GM21717 (cell line): ENCODE data around the gene GTF2E1.
"Not testable (repeated sequence)": the region's sequence is repeated elsewhere in the genome, so short reads cannot be mapped to it uniquely, and the experiment has no call there.

Experiments used
- ATAC-seq: cut with Tn5 transposase; IDR thresholded peaks from one replicate; pipeline ENCODE4 v1.9.1; 2021; ENCODE audit warnings: mild to moderate bottlenecking, moderate library complexity; ENCODE audit not compliant: unreplicated experiment

The GTF2E1 gene

DNA sequence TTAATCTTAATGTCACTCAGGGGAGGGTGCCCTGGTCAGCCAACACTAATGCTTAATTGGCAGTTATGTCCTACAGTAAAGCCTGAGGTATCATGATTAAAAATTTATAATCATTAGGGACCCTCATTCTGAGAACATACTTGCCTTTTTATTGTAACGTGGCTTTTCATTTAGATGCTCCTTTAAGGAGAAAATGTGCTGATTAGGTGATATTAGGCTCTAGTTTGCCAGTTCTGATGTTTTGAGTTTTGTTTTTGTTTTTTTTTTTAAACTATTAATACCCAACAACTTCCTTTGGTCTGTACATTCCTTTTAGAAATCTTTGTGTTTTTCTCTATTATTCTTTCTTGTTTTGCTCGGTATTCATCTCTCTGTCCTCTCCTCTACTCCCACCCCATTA lies 10.3 kb downstream of the GTF2E1 start:
- no peak for ATAC-seq

DNA sequence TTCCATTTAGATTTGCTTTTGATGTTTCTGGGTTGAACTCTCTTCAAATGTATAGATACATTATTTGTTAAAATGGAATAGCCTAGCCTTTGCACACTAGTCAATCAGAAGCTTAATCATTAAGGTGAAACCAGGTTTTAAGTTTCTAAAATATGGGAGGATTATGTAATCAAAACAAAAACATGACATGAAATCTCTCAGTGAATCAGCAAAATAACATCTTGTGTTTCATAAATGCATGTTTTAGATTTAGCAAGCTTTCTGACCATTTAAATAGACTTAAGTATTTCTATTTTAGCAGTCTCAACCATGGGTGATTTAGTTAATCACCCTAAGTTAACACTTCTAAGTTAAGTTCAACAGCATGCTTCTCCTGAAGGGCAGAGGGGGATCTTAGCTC lies 11.3 kb downstream of the GTF2E1 start:
- no peak for ATAC-seq

DNA sequence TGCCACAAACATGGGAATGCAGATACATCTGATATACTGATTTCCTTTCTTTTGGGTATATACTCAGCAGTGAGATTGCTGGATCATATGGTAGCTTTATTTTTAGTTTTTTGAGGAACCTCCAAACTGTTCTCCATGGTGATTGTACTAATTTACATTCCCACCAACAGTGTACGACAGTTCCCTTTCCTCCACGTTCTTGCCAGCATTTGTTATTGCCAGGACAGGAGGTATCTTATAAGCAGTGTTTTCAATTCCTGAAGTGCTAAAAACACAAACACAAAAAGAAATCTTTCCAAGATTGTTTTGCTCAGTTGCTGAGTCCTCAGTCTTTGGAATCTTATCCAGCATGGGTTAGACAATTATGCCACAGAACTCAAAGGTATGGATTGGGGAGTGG lies 13.5 kb downstream of the GTF2E1 start:
- no peak for ATAC-seq

DNA sequence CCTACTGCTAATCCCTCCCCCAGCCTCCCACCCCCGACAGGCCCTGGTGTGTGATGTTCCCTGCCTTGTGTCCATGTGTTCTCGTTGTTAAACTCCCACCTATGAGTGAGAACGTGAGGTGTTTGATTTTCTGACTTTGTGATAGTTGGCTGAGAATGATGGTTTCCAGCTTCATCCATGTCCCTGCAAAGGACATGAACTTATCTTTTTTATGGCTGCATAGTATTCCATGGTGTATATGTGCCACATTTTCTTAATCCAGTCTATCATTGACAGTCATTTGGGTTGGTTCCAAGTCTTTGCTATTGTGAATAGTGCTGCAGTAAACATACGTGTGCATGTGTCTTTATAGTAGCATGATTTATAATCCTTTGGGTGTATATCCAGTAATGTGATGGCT lies 16.0 kb downstream of the GTF2E1 start:
- not testable (repeated sequence) for ATAC-seq

DNA sequence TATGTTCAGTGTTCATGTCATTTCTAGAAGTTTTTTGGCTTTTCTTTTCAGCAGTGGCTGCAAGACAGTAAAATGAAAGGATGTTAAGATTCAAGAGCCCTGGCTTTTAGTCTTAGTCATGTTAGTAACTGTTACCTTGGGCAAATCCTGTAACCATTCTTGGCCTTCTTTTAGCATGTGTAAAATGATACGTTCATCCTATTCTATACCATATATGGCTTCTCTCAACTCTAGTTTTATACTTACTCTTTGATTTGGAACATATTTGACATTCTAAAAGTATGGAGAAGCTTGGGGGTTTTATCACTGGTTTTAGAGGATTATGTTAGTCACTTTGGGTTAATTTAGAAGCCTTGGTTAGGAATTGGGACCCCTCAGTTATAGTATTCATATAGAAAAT lies 20.1 kb downstream of the GTF2E1 start:
- ATAC-seq, result no peak

DNA sequence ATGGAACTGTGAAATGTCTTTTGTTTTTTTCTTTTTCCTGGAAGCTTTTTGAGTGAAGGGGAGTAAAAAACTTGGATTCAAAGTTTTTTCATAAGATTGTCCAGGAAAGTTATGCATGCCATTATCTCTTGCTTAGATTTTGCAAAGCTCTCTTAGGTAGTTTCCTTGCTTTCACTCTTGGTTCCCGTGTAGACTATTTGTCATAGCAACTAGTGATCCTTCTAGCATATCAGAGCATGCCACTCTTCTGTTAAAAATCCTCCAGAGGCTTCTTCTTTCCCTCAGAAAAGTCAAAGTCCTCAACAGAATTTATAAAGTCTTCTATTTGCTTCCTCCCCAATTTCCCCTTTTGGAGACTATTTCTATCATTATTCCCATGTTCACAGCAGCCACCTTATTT lies 21.1 kb downstream of the GTF2E1 start:
- ATAC-seq, result peak; percentile 71

DNA sequence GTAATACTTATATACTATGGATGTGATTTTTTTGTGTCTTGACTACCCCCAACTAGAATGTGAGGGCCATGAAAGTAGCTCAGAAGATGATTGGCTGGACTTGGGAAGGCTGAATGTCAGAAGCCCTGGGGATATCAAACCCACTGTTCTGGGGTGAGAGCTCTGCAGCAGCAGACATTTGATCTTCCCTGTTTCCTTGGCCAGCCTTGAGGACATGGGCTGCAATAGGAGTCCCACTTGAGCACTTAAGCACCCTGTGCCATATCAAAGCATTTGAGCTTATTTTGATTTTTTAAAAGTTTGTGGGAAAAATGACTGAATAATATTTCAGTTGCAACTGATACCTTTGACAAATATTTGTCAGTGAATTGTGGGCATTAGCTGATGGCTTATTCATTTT lies 21.7 kb downstream of the GTF2E1 start:
- no peak for ATAC-seq

DNA sequence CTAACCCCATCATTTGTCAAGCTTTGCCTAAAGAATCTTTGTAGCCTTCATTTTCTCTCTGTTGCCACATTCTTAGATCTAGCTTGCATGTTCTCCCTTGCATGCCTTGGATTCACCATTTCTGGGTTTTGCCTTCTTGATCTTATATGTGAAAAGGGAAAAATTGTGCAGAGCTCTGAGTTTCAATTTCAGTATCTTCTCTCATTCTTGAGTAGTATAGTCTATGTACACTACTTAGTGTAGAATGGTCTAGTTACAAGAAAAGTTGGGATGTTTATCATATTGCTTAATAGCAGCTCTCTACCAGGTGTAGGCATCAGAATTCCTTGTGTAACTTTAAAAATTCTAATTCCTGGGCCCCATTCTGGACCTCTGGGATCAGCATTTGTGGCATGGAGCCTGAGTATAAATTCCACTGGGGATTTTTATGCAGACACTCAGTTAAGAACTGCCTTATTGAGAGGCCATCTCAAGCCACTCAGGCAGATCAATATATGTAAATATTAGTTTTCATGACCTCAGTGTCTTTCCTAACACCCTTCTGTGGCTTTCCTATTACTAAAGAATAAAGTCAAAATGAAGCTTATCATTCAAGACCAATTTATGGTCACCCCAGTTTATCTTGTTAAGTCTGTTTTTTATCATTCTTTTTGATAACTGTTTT lies 23.4 kb downstream of the GTF2E1 start:
- ATAC-seq, result peak; percentile 85

DNA sequence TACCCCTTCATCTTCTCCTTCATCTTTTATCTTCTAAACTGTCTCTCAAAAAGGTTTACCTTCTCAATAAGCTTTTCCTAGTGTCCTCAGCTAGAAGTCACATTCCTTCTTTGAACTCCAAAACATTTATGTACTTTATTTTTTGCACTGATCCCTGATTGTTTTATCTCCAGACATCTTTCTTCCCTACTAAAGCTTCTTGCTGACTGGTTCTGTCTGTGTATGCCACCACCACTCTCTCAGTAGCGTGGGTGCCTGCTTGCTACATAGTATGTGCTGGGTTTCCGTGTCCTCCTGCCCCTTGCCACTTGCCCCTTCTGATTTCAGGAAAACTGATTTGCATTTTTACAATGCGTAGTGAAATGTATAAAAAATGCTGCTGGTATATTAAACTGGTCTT lies 24.0 kb downstream of the GTF2E1 start:
- ATAC-seq, result no peak

DNA sequence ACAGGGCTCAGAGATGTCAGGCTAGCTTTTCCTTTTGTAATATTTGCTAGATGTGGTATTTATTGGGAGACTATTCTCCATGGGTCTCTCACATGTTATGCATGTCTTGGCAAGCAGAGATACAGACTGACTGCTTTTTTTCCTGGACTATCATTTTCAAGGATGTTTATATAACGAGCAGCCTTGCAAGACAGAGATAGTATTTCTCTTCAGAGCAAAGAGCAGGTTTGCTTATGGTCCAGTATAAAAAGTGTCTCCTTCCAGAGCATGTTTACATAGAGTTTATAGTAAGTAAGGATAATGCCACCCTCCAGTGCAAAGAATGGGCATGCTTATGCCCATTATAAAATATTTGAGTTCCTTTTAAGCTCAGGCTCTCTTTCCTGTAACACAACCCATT lies 24.6 kb downstream of the GTF2E1 start:
- ATAC-seq, result no peak

DNA sequence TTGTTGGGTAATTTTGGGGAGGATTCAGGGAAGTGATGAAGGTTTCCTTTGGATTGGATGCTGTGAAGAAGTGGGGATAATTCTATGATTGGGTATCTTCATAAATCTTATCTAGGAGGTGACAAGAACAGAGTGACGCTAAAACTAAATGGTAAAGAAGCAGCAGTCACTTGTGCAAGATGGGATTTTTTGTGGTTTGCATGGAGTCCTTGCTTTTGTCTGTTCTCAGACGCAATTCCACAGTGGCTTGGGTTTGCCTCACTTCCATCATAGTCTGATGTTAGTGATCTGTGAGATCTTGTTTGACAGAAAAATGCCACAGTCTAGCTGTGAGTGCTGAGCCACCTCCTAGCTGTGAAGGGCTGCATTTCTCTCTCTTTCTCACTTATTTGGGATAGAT lies 26.9 kb downstream of the GTF2E1 start:
- ATAC-seq, result no peak

DNA sequence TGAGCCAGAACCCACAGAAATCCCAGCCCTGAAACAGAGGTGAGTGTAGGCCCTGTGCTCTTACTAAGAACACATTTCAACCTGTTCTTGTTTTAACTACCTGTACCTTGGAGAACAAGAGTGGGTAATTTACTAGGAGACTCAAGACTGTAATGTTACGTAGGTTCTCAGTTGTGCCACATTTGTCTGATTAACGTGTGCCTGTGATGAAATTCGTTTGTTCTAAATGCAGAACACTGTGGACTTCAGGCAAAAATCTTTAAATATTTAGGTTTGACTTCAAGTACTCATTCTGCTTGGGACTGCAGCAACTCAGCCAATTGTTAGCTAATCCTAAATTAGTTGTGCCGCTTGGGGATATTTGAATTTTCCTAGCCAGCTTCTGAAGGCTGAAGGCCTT lies 28.3 kb downstream of the GTF2E1 start:
- no peak for ATAC-seq

DNA sequence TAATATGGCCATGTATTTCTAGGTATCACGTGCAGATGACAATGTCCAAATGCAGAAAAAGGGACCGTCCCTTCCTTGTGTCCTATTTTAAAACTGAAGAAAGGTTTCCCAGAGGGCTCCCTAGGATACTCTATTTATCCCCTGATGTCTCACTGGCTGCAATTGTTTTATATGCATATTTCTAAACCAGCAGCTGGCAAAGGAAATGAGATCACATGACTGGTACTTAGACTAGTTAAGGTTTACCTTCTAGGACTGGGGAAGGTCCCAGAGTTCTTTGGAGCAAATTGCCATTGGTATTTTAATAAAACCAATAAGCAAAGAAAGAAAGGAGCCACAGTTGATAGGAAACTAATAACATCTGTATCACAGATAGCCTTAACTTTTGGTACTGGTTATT lies 29.5 kb downstream of the GTF2E1 start:
- no peak for ATAC-seq

DNA sequence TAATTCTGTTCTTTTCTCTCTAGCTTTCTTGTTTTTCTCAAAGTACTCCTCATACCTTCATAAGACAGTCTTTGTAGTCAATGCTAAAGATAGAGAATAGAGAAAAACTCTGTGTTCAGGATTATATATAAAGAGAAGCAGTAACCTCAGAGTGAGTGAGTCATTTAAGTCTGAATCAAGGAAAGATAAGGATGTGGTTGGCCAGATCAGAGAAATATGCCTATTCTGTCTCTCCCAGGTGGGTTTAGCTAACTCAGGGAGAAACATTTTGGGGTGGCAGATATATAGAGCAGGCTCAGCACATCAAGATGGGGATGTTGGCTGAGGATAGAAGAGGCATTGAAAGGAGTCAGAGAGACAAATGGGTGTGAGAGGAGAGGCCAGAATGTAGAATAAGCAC lies 31.4 kb downstream of the GTF2E1 start:
- ATAC-seq, result peak; percentile 93

DNA sequence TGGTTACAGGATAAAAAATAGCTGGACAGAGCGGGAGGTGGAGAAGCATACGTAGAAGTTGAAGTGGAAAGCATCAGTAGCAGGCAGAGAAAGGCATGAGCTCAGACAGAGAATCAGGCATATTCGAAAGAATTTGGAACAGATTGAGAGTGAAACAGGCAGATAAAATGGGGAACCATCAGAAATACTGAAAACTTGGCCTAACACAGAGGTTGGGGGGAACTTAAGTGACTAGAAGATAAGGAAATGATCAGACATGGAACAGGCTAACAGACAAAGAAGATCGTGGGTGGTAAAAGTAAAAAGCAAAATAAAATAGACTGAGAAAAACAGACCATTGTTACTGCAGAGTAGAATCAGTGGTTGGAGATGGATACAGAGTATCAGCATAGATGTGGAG lies 32.9 kb downstream of the GTF2E1 start:
- ATAC-seq, result no peak

DNA sequence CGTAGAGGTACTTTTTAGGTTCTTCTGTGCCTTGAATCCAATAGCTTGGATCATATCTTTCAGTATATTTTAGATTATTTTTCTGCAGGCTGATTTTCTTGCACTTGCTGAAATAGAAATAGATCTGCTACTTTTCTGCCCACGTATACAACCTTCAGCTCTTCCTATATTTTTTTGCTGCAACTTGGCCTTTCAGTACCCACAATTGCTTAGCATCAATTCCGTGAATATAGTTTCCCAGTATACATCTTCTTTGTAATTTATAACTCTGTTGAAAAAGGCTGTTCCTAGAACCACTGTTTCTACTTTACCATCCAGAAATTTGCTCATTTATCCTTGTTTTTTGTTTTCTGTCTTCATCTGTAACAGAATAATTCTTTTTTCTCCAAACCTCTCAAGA lies 36.2 kb downstream of the GTF2E1 start:
- ATAC-seq, result no peak

DNA sequence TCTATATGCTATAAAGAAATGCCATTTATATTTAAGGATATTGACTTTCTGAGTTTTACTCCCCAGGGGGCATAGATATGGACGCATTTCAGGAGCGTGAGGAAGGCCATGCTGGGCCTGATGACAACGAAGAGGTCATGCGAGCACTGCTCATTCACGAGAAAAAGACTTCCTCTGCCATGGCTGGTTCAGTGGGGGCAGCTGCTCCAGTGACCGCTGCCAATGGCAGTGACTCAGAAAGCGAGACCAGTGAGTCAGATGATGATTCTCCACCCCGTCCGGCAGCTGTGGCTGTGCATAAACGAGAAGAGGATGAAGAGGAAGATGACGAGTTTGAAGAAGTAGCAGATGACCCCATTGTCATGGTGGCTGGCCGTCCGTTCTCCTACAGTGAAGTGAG lies 38.4 kb downstream of the GTF2E1 start:
- ATAC-seq, result peak; percentile 92

DNA sequence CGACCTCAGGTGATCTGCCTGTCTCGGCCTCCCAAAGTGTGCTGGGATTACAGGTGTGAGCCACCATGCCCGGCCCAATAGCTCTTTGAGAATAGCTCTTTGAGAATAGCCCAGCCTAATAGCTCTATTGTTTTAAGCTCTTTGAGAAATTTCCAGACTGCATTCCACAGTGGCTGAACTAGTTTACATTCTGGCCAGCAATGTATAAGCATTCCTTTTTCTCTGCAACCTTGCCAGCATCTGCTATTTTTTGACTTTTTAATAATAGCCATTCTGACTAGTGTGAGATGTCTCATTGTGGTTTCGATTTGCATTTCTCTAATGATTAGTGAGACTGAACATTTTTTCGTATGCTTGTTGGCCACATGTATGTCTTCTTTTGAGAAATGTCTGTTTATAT lies 43.3 kb downstream of the GTF2E1 start:
- ATAC-seq, result peak; percentile 72

DNA sequence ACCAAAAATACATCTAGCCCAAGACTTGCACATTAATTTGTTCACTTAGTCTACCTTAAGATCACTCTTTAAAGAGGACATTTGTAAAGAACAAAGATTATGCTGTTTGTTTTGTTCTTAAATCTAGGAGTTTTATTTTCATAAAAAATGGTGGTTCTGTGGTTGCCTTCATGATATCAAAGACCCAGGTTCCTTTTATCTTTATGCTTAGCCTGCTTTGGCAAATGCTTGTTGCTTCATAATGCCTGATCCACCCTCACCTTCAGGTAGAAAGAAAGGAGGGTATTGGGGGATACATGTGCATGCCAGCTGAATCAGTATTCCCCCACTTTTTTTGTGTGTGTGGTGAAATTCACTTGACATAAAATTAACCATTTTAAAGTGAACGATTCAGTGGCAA lies 48.5 kb downstream of the GTF2E1 start:
- no peak for ATAC-seq

DNA sequence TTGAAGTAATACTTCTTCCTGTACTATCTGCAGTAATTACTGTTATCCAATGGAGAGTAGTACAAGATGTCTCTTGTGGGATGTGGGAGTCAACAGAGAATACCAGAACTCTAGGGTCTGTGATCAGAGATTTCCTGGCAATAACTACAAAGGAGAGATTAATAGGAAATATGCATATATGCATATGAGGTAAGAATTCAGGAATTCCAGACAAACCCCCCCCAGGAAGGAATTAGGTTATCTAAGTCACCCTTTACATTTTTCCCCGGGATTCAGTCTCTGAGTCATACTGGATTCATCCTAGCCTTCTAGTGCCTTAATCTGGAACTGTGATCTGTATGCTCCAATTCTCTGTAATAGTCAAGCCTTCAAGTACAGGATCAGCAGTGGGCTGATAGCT lies 49.4 kb downstream of the GTF2E1 start:
- no peak for ATAC-seq

DNA sequence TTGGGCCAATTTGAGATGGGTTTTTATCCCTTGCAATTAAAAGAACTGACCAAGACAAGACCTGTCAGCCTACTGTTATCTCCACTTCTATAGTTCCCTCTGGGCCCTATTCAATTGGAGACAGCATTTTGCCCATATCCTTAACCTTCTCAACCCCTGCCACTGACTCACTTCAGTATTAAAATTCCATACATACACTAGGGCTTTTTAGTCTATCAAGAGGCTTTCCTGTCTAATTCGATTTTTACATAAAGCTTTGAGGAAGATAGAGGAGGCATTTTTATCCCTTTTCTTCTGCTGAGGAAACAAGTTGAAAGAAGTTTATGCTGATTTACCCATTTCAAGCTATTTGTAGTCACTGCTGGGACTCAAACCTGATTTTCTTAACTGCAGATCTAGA lies 51.1 kb downstream of the GTF2E1 start:
- no peak for ATAC-seq

DNA sequence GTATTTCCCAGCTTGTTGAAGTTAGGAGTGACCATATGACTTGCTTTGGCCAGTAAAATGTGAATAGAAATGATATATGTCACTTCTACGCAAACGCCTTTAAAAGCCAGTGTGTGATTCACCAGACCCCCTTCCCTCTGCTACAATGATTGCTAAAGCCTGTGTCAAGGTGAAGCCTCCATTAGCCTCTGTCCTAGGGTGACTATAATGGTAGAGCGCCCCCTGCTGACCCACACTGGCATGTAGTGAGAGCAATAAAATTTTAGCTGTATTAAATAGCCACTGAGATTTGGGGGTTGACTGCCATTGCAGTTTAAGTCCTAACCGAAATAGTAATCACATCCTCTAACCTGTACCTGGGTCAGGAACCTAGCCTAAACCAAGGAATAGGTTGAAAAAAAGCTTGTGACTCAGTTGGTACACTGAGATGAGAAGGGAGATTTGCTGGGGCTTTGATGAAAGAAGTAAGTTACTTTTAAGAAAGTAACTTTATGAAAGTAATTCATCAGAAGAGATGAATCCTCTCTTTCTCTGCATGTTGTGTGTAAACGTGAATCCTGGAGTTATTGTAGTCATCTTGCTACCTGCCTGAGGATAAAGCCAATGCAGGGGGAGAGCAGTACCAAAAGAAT lies 52.6 kb downstream of the GTF2E1 start:
- peak; percentile 94 for ATAC-seq

DNA sequence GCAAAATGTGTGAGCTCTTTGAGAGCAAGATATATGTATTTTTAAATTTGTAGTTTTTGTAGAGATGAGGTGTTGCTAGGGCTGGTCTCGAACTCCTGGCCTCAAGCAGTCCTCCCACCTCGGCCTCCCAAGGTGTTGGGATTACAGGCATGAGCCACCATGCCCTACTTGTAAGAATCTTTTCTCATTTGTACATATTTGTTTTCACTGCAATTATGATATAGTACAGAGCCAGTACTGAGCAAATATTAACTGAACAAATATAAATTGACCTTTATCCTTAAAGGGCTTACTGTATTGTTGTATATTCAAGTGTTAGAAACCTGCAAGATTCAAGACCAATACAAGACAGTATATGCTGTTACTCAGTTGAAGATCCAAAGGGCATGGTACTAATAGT lies 53.4 kb downstream of the GTF2E1 start:
- ATAC-seq, result no peak
